Stimulated activated CD4-positive, alpha-beta T cell treated with anti-CD3 and anti-CD28 coated beads, Interleukin-4, amount 100 ng/mL, for 4 hours (primary cell): ENCODE results near the gene PATJ.
A peak's percentile ranks its signal among the peaks of the same experiment; 100 is the strongest.
"Not testable (repeated sequence)": the region's sequence is repeated elsewhere in the genome, so short reads cannot be mapped to it uniquely, and the experiment has no call there.

ENCODE experiments used
- DNase-seq, 2 experiments: peaks; one replicate each; pipeline ENCODE4 v3.0.0-alpha.2; 2020

PATJ gene

DNA sequence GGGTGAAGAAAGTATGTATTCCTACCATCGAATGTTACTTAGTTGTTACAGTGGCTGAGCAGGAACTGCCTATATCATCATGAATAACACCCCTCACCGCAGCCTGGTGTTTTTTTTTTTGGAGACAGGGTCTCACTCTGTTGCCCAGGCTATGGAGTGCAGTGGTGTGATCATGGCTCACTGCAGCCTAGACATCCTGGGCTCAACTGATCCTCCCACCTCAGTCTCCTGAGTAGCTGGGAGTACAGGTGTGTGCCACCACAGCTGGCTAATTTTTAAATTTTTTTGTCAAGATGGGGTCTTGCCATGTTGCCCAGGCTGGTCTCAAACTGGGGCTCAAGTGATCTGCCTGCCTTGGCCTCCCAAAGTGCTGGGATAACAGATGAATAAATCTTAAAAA is 7.3 kb downstream of the PATJ start:
- no peak for DNase-seq

DNA sequence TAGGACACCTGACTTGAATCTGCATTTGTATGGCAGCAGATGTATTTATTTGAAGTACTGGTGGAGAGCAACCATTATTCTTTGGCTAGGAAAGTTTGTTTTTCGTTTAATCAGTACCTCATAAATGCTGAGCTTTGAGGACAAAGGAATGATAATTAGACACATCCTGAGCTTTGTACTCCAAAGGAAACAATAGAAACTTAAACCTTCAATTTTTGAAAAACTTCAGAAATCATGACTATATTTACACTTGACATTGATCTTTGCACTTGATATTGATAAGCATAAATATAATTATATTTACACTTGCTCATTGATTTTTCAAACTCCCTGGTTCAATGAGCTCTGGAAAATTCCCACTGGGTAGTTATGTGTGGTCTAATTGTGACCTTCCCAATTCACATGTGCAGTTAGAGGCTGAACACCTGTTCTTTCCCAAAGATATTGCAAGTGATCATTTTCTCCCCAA is 10.7 kb downstream of the PATJ start:
- no peak for DNase-seq

DNA sequence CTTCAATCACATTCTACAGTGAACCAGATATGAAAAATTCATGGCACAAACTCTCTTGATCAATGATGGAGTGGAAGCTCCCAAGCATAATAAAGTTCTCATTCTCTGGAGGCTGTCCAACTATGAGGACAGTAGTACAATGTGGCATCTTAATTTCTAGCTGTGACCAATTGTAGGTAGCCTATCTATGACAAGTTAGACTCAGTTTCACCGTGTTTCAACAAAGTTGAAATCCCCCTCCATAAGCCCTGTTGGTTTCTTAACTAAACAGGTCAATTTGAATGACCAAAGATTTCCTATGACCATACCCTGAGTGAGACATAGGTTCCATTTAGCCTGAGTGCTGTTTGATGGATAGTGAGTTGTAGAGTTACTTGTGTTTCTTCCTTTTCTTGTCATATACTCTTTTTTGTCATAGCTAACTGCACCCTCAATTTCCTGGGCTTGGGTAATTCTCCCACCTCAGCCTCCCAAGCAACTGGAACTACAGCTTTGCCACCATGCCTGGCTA is 11.8 kb downstream of the PATJ start:
- no peak for DNase-seq

DNA sequence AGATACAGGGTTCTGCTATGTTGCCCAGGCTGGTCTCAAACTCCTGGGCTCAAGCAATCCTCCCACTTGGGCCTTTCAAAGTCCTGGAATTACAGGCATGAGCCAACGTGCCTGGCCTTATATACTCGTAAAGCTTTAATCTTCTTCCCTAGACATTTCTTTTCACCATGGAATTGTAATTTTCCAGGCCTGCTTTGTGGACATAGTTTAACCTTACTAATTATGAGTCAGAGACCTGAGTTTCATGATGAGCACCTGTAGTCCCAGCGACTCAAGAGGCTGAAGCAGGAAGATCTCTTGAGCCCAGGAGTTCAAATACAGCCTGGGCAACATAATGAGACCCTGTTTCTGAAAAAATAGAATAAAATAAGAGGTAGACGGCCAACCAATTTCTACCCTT is 12.3 kb downstream of the PATJ start:
- no peak for DNase-seq

DNA sequence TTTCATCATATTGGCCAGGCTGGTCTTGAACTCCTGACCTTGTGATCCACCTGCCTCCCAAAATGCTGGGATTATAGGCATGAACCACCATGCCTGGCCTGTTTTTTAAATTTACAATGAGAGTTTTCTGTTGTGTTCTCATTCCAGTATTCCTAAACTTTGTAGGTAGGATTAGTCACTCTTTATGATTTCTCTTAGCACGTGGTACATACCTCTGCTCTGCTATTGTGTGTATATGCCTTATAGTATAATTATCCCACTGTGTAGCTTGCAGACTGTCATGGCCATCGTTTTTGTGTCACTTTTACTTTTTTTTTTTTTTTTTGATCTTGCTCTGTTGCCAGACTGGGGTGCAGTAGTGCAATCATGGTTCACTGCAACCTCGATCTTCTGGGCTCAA is 14.5 kb downstream of the PATJ start:
- no peak for DNase-seq

DNA sequence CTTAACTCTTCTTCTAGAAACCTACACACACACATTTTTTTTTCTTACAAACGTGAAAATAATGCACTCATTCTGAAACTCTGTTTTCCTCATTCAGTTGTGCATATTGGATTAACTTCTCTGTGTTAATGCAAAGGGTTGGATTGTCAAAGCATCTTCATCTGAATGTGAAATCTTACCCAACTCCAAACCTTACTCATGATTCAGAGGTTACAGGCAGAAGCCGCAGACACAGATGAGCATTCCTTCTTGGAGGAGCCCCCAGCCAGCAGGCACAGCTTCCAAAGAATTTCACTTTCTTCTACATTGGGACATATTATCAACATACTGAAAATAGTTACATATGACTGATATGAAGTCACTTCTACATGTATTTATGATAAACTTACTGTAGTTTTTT is 15.7 kb downstream of the PATJ start:
- no peak for DNase-seq

DNA sequence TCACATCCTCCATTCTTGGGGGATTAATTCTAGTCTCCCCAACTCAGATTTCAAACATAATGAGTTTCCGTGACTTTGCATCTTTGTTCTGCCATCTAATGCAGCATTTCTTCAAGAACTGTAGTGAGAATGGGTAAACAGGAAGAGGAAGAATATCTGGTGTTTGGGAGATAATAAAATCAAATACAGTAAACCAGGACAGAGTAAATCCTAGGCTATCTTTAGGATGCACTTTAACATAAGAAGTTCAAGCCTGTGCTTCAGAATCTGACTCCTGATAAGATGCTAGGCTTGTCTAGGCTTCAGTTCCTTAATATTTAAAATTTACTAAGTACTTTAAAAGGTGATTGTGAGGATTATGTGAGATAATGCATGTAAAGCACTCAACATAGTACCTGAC is 27.9 kb downstream of the PATJ start:
- DNase-seq: no peak

DNA sequence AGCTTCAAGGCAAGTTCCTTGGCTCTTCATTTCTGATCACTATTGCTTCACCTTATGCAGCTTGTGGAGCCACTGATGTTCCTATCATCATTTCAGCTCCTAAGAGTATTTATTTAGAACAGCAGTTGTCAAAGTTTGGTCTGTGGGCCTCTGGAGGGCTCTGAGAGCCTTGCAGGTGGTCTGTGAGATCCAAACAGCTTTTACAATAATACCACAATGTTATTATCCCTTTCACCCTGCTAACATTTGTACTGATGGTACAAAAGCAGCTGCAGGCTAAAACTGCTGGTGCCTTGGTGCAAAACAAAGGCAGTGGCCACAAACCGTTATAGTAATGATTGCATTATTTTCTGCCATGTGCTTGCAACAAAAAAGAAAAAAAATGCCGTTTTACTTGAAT is 33.8 kb downstream of the PATJ start:
- DNase-seq: no peak

DNA sequence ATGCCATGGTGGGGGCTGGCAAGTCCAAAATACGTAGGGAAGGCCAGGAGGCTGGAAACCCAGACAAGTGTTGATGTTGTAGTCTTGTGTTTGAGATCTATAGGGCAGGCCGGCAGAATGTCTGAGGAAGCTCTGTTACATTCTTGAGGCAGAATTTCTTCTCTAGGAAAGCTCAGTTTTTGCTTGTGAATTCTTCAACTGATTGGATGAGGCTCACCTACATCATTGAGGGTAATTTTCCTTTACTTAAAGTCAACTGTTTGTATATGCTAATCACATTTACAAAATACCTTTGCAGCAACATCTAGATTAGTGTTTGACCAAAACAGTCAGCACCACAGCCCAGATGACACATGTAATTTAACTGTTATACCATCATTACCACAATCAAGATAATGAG is 37.0 kb downstream of the PATJ start:
- DNase-seq: no peak

DNA sequence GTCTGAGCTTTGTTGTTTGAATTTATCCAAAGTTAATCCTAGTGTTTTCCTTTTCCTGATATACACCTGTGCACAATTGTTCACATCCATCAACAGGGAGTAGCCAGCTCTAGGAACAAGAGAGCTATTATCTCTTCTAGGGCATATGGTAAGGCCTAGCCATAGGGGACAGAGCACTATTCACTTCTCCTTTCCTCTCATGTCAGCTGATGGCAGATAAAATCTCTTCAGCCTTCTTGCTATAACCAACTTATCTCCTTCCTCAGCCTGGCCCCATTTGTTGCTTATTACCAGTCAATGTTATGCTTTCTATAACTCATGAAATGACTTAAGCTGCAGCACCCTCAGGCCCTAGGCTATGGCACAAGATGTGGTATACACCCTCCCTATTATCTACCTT is 38.9 kb downstream of the PATJ start:
- no peak for DNase-seq

DNA sequence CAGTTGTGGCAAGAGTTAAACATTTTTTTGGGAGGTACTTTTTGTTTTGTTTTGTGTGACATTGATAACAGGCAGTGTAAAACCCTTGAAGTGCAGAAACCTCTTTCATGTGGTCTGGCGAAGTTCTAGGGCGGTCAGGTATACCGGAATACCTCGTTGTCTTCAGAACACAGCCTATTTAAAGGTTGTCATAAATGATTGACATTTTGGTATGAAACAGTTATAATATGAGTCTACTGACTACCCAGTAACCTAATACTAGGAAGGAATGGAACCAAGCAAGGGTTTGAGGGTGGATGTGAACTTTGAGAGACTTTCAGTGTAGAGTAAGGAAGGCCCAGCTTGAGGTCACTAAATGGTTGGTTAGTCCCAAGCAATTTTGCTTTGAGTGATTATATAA is 40.5 kb downstream of the PATJ start:
- DNase-seq: peak; percentile 3 to 55

DNA sequence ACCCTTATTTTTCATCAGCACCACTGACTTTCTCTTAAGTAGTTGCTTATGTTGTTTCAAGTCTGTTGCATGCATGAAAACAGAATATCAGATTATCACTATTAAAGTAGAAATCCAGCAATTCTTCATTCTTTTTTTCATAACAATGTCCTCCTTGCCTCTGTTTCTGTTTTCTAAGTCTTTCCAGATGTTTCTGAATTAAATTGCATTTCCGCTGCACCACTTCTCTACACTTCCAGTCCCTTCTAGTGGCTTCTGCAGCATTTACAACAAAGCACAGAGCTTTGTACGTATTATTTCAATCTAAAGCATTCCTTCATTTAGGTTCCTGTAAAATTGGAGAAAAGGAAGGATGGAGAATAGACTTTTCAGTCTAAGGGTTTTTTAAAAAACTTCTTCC is 42.4 kb downstream of the PATJ start:
- DNase-seq: no peak

DNA sequence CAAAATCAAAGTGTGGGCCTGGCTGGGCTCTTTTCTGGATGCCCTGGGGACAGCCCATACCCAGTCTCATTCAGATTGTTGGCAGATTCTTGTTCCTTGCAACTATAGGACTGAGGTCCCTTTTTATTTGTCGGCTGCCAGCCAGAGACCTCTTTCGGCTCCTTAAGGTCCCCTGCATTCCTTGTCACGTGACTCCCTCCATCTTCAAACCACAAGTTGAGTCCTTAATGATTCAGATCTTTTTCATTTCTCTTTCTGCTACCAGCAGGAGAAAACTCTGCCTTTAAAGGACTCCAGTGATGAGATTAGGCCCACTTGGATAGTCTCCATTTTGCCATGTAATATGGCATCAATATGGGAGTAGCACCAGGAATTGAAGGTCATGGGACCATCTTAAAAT is 48.6 kb downstream of the PATJ start:
- no peak for DNase-seq

DNA sequence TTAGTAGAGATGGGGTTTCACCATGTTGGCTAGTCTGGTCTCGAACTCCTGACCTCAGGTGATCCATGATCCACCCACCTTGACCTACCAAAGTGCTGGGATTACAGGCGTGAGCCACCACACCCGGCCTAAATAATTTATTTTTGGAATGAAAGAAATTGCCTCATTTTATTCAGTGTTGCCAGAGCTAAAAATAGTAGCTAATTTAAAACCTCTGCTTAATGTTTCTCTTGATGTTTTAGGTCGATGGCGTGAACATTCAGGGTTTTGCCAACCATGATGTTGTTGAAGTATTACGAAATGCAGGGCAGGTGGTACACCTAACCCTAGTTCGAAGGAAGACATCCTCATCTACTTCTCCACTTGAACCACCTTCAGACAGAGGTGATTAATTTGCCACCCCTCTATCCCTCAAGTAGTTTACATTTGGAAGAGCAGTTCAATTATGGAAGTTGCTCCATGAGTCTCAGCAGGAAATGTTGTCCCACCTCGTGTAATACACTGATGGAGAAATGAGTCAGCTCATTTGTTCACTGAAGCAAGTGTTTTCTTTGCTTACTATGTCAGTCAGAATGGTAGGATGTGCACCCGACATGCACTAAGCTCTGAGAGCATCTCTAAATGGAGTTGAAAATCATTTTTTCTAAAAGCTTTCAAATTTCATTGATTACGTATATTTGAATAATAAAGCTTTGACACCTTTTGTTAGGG is 54.9 kb downstream of the PATJ start:
- no peak for DNase-seq

DNA sequence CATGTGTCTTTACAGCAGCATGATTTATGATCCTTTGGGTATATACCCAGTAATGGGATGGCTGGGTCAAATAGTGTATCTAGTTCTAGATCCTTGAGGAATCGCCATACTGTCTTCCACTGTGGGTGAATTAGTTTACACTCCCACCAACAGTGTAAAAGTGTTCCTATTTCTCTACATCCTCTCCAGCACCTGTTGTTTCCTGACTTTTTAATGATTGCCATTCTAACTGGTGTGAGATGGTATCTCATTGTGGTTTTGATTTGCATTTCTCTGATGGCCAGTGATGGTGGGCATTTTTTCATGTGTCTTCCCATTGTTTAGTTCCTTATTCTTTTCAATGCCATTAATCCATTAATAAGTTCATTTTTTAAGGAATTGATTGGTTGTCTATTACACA is 58.8 kb downstream of the PATJ start:
- DNase-seq: not testable (repeated sequence)

DNA sequence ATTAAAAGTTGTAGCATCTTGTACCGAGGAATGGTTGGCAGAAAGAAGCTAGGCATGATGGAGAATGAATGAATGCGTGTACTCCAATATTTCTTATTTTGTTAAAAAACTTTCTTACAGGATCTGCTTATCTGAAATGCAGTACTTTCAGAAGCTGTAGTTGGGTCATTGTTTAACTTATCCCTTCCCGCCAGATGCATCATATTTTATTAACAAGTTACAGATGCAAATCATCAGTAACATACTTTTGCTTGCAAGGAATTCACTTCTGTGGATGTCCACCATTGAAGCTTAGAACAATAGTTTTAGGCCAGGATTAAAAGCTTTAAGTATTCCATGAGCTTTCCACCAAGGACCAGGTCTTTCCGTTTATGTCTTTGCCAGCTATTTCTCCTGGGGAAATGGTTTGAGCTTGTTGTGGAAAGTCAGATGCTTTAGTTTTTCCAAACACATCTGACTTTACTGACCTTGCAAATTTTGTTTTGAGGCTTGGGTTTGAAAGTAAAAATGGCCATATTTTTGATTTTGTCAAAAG is 65.4 kb downstream of the PATJ start:
- DNase-seq: no peak

DNA sequence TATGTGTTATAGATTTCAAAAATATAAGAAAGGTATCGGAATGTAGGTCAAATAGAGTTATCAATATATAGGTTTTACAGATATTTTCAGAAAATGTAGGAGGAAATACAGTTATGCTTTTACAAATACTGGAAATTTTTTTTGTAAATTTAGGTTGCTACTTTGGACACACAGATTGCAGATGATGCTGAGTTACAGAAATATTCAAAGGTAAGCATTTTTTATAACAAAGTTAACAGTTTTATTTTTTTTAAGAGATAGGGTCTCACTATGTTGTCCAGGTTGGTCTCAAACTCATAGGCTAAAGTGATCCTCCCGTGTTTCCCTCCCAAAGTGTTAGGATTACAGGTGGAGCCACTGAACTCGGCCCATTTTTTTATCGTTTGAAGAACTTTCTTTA is 66.0 kb downstream of the PATJ start:
- no peak for DNase-seq

DNA sequence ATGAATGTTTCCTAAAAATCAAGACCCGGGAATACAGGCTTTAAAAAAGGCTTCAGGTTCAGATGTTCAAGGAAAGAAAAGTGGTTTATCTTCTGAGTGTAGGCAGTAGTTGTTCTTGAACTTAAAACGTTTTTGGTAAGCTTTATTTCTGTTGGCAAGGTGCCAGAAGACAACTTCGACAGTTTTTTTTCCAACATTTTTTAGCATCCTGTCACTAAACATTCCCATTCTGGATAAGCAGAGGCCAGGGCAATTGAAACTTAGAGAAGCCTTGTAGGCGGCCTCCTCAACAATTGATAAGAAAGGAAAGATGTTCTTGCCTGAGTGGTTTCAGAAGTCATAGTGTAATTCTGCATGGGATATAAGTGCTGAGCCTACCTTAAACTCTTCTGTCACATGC is 66.7 kb downstream of the PATJ start:
- DNase-seq: no peak

DNA sequence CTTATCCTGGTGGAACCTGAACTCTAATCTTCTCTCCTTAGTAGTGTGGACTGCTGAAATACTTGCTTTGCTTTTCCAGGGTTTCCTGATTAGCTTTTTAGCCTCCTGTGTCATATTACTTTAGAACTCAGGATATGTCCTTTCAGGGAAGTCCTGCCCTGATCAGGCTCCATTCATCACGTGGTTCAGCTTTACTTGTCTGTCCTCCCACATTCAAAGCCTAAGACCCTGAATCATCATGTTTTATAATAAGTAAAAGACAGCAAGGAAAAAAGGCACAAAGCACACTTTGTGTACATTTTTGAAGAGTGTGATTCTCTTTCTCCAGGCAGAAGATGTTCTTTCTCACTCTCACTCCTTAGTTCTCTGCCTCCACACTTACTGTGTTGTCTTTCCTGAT is 70.6 kb downstream of the PATJ start:
- no peak for DNase-seq

DNA sequence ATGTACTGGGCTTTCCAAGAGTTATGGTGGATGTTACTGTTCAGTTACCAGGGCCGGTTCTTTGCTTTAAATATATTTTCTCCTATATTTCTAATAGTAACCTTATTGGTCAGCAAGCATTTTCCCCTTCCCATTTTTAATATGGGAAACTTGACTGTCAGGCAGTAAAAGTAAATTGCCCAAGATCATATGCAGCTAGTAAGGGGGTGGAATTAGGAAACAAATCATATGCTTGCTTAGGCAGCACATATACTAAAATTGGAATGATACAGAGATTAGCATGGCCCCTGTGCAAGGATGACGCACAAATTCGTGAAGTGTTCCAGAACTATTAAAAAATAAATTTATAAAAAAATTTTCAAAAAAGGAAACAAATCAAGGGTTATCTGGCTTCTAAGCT is 73.9 kb downstream of the PATJ start:
- DNase-seq: no peak

DNA sequence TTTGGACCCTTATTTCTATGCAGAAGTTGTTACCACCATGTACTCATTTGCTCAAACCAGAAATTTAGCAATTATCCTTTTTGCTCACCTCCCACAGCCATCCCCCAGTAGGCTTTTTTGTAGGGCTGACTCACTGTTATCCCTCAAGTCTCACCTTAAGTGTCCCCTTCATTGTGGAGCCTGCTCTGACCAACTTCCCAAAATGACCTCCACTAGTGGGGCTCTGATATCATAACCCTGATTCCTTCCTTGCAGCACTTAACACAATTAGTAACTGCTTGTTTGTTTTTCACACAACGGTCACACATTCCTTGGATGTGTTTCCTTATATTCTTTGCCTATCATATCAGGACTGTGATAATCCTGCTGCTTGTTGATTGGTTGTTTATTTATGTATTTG is 76.7 kb downstream of the PATJ start:
- no peak for DNase-seq

DNA sequence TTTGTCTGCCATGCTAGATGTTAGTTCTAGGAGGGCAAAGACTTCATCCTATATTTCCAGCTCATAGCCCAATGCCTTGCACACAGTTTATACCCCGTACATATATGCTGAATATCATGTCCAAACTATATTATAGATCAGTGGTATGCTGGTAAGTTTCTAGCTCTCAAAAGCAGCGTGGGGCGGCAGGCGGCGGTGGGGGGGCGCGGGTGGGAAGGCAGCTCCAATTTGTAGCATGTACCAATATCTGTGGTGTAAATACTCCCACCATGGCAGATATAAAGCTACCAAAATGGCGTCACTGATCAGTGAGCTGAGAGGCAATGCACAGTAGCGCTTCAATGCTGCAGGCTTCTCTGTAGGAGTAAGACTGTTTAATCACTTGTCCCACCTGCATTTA is 77.1 kb downstream of the PATJ start:
- no peak for DNase-seq

DNA sequence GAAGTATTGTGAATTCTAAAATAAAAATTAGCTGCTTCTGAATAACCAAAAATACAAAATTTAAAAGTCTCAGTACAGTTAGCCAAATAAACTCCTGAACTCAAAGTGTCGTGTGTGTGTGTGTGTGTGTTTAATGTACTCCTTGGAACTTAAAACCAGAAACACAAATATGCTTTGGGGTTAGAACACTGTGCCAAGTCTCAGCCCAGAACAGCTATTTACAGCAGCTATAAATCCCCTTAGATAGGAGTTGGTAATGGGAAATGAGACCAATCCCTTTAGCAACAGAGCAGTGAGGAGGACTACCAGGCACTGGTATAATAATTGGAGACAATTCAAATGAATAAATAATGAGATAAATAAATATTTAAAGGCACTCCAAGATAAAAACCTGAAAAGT is 83.1 kb downstream of the PATJ start:
- no peak for DNase-seq

DNA sequence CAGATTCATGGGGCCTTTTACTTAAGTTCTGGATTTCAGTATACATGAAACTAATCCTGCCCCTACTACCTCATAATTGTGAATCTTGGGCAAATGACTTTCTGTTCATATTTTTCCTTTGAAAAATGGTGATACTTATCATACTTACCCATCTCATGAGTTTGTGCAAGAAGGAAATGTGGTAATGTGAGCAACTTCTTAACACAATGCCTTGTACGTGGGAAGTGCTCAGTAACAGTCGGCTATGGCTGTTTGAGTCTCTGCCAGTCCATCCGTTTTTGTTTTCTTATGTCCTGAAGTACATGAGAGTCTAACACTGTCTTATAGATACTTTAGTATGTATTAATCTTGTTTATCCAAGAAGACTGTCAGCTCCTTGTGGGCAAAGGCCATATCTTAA is 86.5 kb downstream of the PATJ start:
- DNase-seq: no peak

DNA sequence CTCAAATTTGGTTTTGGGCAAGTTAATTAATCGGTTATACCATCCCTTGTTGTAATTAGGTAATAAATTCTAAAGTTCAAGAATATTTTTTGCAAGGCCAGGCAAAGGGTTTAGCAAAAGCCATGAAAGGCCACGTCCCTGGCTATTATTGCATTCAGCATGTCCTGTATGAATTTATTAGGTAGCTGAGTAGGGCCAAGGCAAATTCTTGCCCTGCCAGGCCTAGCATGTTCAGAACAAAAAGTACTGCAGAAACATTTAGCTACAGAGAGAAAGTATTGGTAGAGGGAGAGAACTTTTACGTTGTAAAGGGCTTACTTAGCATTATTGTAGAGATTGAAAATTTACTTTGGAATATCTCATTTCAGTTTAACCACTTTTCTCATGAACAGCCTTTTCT is 94.4 kb downstream of the PATJ start:
- DNase-seq: no peak
